IPS DF 6.9 (cell line): ENCODE measurements around the gene CYTL1.
A peak's percentile ranks its signal among the peaks of the same experiment; 100 is the strongest.
"Not testable (repeated sequence)": the region's sequence is repeated elsewhere in the genome, so short reads cannot be mapped to it uniquely, and the experiment has no call there.

Experiments used
- DNase-seq: peaks from one replicate; pipeline ENCODE4 v3.0.0-alpha.2; 2013; ENCODE audit warnings: low read depth, low spot score
- H3K27ac ChIP-seq: one replicate; pipeline ENCODE4 v1.5.1; 2013; ENCODE audit warnings: low read length, control low read depth
- H3K27me3 ChIP-seq: 2 replicates; pipeline ENCODE4 v1.6.1; 2013; ENCODE audit warnings: mild to moderate bottlenecking, low read length; ENCODE audit not compliant: control insufficient read depth, insufficient read depth
- H3K36me3 ChIP-seq: 2 replicates; pipeline ENCODE4 v1.6.1; 2013; ENCODE audit warnings: low read length; ENCODE audit not compliant: control insufficient read depth, insufficient read depth
- H3K4me1 ChIP-seq: 2 replicates; pipeline ENCODE4 v1.6.1; 2013; ENCODE audit warnings: low read length; ENCODE audit not compliant: control insufficient read depth, insufficient read depth
- H3K4me3 ChIP-seq: 2 replicates; pipeline ENCODE4 v1.5.1; 2013; ENCODE audit warnings: mild to moderate bottlenecking, low read length
- H3K9me3 ChIP-seq: 2 replicates; pipeline ENCODE4 v1.6.1; 2013; ENCODE audit warnings: low read length, inconsistent platforms; ENCODE audit not compliant: control insufficient read depth, insufficient read depth
- WGBS: extraction: QIAGEN DNeasy Blood & Tissue Kit; methylation state at CpG from one replicate; pipeline ENCODE4 v1.1.7; 2013; ENCODE audit warnings: mixed read lengths, missing lambda C conversion rate; ENCODE audit not compliant: insufficient read length, insufficient coverage; 5-methylcytosine and 5-hydroxymethylcytosine counted together

Gene CYTL1

GRCh38 chr4:5003918-5004317, 15.3 kb downstream of the CYTL1 start:
- Histone ChIP-seq H3K4me3 (no peak overlapping the region), H3K27ac (no peak overlapping the region), H3K4me1 (no peaks in the 10 kb centered on the region), H3K27me3 (no peaks in the 10 kb centered on the region), H3K36me3 (no peaks in the 10 kb centered on the region), H3K9me3 (no peaks in the 10 kb centered on the region)
- no CpG with 5 or more reads among the region's 3 CpGs for WGBS
- no peak for DNase-seq

- Histone ChIP-seq H3K27me3 (no peaks in the 10 kb centered on the region), H3K4me3 (no peak overlapping the region), H3K27ac (no peak overlapping the region), H3K36me3 (no peaks in the 10 kb centered on the region), H3K4me1 (no peaks in the 10 kb centered on the region), H3K9me3 (no peaks in the 10 kb centered on the region)
- no peak for DNase-seq
- no CpG with 5 or more reads among the region's 9 CpGs for WGBS
These were observed 15.8 kb downstream of the CYTL1 start for GRCh38 chr4:5003372-5003857.

- no CpG with 5 or more reads among the region's 6 CpGs for WGBS
- H3K4me1 ChIP-seq, H3K27me3 ChIP-seq, H3K27ac ChIP-seq, H3K9me3 ChIP-seq, H3K36me3 ChIP-seq, DNase-seq, H3K4me3 ChIP-seq: not testable (repeated sequence)
These were observed 17.6 kb downstream of the CYTL1 start for GRCh38 chr4:5001641-5002040.

GRCh38 chr4:4996935-4997334, 22.3 kb downstream of the CYTL1 start:
- not testable (repeated sequence) for H3K4me1 ChIP-seq, H3K27me3 ChIP-seq, H3K4me3 ChIP-seq, H3K9me3 ChIP-seq, H3K27ac ChIP-seq, H3K36me3 ChIP-seq, DNase-seq
- no CpG with 5 or more reads among the region's 1 CpG for WGBS

- no peaks in the 10 kb centered on the region for H3K4me1 ChIP-seq
- WGBS, result no CpG with 5 or more reads among the region's 8 CpGs
- H3K9me3 ChIP-seq, result no peaks in the 10 kb centered on the region
- no peak overlapping the region for H3K27ac ChIP-seq
- no peaks in the 10 kb centered on the region for H3K36me3 ChIP-seq
- DNase-seq, result no peak
- H3K27me3 ChIP-seq, result no peaks in the 10 kb centered on the region
- no peak overlapping the region for H3K4me3 ChIP-seq
These were observed 23.4 kb downstream of the CYTL1 start for GRCh38 chr4:4995908-4996265.

GRCh38 chr4:4995103-4995907, 24.0 kb downstream of the CYTL1 start:
- Histone ChIP-seq H3K9me3 (no peaks in the 10 kb centered on the region), H3K36me3 (no peaks in the 10 kb centered on the region), H3K4me1 (no peaks in the 10 kb centered on the region), H3K4me3 (no peak overlapping the region), H3K27me3 (no peaks in the 10 kb centered on the region), H3K27ac (no peak overlapping the region)
- peak; percentile 71 for DNase-seq
- no CpG with 5 or more reads among the region's 22 CpGs for WGBS

GRCh38 chr4:4994312-4995097, 24.8 kb downstream of the CYTL1 start:
- no CpG with 5 or more reads among the region's 18 CpGs for WGBS
- Histone ChIP-seq H3K27ac (no peak overlapping the region), H3K36me3 (no peaks in the 10 kb centered on the region), H3K4me1 (no peaks in the 10 kb centered on the region), H3K27me3 (no peaks in the 10 kb centered on the region), H3K4me3 (no peak overlapping the region), H3K9me3 (no peaks in the 10 kb centered on the region)
- no peak for DNase-seq

- no peak for DNase-seq
- no peak overlapping the region for H3K27ac ChIP-seq
- WGBS, result no CpG with 5 or more reads among the region's 5 CpGs
These were observed 26.4 kb downstream of the CYTL1 start for GRCh38 chr4:4992833-4993232.

GRCh38 chr4:4991541-4992099, 27.6 kb downstream of the CYTL1 start:
- Histone ChIP-seq H3K27me3 (no peaks in the 10 kb centered on the region), H3K27ac (no peak overlapping the region), H3K36me3 (no peaks in the 10 kb centered on the region), H3K4me1 (no peaks in the 10 kb centered on the region), H3K4me3 (no peak overlapping the region), H3K9me3 (no peaks in the 10 kb centered on the region)
- DNase-seq, result no peak
- WGBS, result no CpG with 5 or more reads among the region's 14 CpGs

More at GRCh38 chr4:4992833-4993232, 26.4 kb downstream of the CYTL1 start:
- H3K4me1 ChIP-seq, result no peaks in the 10 kb centered on the region
- no peak overlapping the region for H3K4me3 ChIP-seq
- H3K9me3 ChIP-seq, result no peaks in the 10 kb centered on the region
- no peaks in the 10 kb centered on the region for H3K27me3 ChIP-seq
- no peaks in the 10 kb centered on the region for H3K36me3 ChIP-seq

- whole genome bisulfite sequencing, result no CpG with 5 or more reads among the region's 15 CpGs
- H3K27ac ChIP-seq, result no peak overlapping the region
- no peaks in the 10 kb centered on the region for H3K9me3 ChIP-seq
- H3K4me1 ChIP-seq, result no peaks in the 10 kb centered on the region
- no peaks in the 10 kb centered on the region for H3K36me3 ChIP-seq
- no peak overlapping the region for H3K4me3 ChIP-seq
- no peak for DNase-seq
- no peaks in the 10 kb centered on the region for H3K27me3 ChIP-seq
These were observed 28.3 kb downstream of the CYTL1 start for GRCh38 chr4:4990857-4991540.
